GM10266 (cell line): ENCODE measurements around the gene SEMA3B.

ENCODE experiments used
- DNase-seq: peaks from one replicate; pipeline ENCODE4 v3.0.0; 2012; ENCODE audit errors: extremely low spot score
- TF ChIP-seq, protein P1 (sequence below): IDR thresholded peaks from 2 replicates; pipeline ENCODE4 v1.5.1; 2012; ENCODE audit warnings: mild to moderate bottlenecking, low read depth; ENCODE audit not compliant: control insufficient read depth, insufficient read depth; ENCODE audit errors: missing control alignments

SEMA3B gene

DNA sequence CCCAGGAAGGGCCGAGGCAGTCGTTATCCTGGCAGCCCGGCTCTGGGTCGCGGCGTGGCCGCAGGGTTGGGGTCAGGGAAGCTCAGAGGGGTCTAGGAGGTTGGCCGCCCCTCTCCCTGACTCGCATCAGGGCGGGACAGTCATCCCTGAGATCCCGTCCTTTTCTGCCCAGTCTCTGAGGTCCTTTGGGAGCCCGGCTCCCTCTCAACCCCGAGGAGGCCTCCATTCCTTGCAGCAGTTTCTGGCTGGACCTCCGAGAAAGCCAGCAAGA, 53.1 kb downstream of the SEMA3B start:
- TF ChIP-seq, protein P1, sequence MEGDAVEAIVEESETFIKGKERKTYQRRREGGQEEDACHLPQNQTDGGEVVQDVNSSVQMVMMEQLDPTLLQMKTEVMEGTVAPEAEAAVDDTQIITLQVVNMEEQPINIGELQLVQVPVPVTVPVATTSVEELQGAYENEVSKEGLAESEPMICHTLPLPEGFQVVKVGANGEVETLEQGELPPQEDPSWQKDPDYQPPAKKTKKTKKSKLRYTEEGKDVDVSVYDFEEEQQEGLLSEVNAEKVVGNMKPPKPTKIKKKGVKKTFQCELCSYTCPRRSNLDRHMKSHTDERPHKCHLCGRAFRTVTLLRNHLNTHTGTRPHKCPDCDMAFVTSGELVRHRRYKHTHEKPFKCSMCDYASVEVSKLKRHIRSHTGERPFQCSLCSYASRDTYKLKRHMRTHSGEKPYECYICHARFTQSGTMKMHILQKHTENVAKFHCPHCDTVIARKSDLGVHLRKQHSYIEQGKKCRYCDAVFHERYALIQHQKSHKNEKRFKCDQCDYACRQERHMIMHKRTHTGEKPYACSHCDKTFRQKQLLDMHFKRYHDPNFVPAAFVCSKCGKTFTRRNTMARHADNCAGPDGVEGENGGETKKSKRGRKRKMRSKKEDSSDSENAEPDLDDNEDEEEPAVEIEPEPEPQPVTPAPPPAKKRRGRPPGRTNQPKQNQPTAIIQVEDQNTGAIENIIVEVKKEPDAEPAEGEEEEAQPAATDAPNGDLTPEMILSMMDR, result no peak
- no peak for DNase-seq

DNA sequence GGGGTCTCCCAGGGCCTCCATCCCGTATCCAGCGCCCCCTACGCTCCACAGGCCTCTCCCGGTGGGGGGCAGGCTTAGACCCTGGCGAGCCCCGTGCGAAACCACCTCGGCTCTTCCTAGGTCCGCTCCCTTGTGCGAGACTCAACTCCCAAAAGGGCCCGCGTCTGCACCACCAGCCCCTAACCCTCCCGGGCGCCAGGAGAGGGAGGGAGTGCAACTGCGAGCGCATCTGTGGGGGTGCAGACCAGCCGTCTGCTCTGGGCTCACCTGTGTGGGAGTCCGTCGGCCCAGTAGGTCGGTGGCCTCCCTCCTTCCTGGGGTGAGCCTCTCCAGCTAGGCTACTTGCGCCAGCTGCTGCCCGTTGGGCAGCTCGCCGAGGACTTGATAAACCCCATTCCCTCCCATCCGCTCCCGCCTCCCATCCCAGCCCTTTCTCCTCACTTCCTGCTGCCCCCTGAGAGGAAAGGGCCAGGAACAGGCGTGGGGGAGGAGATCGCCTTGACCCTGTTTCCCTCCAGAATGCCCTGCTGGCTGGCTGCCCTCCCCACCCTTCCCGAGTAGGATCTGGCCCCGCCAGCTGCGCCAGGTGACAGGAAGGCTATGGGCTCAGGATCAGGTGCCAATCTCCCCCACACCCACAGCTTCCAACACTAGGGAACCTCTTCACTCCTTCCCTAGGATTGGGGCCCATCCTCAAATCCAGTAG, 53.6 kb downstream of the SEMA3B start, which contains the start of gene HYAL2:
TSS of gene HYAL2 (minus strand) at position 360 of the 706 bp plus-strand sequence. CDS start 2,256 bp downstream, outside the sequence.
- DNase-seq, result no peak
- TF ChIP-seq, protein P1, result no peak

DNA sequence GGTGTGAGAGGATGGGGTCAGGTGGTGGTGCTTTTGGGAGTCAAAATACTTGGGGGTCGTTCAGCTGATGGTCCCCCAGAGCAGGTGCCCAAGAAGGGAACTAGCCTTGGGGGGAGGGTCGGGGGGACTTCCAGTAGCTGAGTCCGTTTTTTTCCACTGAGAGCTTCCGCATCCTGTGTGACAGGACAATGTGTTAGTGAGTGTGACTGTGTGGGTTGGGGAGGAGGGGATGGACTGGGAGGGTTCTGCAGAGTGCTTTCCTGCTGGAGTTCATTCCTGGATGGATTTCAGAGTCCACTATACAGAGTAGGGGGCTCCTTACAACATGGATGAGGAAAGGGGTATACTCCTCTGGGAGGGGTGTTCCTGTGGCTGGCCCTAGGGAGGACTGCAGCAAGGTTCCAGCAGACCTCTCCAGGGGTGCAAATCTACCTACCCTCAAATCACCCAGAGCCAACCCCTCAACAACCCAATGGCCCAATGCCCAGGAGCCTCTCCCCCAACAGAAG, 54.2 kb downstream of the SEMA3B start:
- no peak for DNase-seq
- TF ChIP-seq, protein P1, result no peak

DNA sequence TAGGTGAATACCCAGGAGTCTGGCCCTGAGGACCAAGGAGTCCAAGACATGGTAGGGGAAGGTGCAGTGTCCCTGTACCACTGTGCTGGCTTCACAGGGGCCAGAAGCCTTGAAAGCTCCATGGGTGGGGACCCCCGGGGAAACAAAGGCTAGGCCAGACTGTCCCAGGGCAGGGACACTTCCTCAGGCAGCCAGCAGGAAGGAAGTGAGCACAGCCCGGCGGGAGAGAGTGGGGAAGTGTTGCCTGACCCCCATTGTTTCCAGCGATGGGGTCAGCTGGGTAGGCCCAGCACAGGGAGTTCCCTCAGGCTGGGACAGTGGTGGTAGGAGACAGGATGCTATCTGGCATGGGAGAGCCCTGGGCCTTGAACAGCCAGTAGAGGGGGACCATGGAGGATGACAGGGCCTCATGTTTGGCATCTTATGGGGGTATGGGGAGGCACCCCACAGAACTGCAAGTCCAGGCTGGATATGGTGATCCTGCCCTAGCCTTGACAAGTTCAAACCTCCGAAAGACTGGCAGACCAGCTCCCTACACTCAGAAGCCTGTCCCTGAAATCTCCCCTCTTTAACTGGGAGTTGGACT, 54.8 kb downstream of the SEMA3B start:
- no peak for DNase-seq
- TF ChIP-seq, protein P1, result no peak

DNA sequence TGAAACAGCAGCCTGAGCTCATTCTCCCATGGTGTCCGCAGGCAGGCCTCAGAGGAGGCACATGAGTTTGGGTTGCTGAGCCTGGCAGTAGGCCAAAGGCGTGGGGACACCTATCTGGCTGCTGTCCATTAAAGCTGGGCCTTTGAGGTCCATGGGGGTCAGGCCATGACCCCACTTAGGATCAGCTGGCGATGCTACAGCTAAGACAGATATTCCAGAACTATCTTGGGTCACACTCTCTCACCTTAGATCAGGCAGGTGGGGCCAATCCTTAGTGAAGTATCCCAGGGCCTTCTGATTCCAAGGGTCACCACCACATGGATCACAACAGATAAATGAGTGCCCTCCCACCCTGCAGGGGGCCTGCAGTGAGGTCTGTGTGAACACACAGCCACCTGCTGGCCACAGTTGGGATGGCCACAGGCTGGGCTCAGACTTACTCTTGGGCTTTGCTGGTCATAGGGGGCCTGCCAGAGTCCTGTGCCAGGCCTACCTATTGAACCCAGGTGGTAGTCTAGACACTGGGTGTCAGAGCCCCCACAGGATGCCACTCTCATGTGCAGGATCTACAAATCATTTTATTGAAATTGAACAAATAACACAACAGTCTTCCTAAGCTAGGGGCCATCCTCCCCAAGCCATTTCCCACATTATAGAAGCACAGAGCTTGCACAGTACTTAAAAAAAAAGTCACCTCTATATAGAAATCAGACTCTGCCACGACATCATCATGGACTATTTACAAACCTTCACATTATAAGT, 55.6 kb downstream of the SEMA3B start:
- TF ChIP-seq, protein P1, result peak; percentile 83
- DNase-seq, result peak; percentile 77

DNA sequence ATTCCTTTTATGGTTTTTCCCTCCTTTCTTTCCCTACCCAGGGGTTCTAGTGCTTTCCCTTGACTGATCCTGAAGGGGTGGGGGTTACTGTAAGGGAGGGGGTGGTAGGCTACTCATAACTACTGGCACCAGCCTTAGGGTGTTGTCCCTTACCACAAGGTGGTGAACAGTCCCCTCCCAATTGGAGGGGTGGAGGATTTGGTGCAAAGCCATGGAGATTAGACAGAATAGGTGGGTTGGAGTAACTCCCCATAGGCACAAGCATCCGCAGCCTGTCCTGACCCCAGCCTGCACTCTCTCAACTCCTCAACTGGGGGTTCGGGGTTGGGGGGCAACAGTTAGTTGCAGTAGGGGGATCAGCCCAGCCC, 56.1 kb downstream of the SEMA3B start:
- DNase-seq, result no peak
- TF ChIP-seq, protein P1, result no peak

DNA sequence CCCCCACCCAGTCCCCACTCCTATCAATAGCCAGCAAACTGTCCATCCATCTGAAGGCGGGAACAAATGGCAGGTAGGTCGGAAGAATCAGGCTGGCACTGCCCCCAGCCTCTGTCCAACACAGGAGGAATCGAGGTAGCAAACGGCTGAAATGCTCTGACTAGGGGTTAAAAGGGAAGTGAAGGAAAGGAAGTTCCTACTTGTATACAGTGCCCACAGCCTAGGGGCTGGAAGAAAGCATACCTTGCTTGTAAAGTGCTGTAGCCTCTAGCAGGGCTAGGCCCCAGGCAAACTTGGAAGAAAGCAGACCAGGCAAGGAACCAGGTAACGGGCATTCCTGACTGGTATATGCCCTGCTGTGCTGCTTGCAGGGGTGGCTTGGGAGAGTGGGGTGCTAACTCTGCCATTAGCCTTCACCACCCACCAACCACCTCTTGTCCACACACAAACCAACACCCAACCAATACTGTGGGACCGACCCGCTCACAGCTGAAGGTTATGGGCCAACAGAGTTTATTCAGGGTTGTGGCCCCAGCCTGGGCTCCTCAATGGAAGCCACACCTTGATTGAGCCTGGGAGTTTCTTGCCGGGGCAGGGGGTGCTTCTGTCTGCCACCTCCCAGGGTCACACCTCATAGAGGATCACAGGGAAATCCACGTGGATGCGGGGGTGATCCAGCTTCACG, 56.7 kb downstream of the SEMA3B start:
- DNase-seq, result no peak
- TF ChIP-seq, protein P1, result no peak
